Jurkat, Clone E6-1 (cell line): ENCODE measurements around the gene SETD1B.

ENCODE experiments used
- DNase-seq: peaks from one replicate; pipeline ENCODE4 v3.0.0-alpha.2; 2011; ENCODE audit warnings: low read depth, low spot score
- H3K4me3 ChIP-seq: 2 replicates; pipeline ENCODE4 v1.5.1; 2011; ENCODE audit warnings: mild to moderate bottlenecking, low read length, control low read depth, moderate library complexity

The SETD1B gene

DNA sequence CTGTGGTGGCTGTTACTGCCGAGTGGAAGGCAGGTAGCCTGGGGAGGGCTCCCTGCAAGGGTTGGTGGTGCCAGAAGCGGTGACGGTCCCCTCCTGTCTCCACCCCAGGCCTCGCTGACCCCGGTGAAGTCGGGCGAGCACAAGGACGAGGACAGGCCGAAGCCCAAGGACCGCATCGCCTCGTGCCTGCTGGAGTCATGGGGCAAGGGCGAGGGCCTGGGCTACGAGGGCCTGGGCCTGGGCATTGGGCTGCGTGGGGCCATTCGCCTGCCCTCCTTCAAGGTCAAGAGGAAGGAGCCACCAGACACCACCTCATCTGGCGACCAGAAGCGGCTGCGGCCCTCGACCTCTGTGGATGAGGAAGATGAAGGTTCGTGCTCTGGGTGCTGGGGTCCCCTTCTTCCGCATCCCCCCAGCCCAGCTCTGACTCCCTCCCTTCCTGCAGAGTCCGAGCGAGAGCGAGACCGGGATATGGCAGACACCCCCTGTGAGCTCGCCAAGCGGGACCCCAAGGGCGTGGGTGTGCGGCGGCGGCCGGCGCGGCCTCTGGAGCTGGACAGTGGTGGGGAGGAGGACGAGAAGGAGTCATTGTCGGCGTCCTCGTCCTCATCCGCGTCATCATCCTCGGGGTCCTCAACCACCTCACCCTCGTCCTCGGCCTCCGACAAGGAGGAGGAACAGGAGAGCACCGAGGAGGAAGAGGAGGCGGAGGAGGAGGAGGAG, 13.3 kb downstream of the SETD1B start:
- DNase-seq = no peak
- H3K4me3 ChIP-seq = no peak overlapping the region

DNA sequence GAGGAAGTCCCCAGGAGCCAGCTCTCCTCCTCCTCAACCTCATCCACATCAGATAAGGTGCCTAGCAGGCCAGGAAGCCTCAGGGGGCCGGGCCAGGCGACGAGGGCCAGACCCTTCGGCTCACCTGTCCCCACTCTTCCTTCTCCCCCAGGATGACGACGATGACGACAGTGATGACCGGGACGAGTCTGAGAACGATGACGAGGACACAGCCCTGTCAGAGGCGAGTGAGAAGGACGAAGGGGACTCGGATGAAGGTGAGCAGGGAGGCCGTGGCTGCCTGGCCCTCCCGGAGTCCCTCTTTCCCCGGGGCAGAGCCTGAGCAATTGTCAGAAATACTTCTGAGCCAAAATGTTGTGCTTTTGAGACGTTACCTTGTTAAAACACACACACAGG, 13.8 kb downstream of the SETD1B start:
- H3K4me3 ChIP-seq = no peak overlapping the region
- no peak for DNase-seq

DNA sequence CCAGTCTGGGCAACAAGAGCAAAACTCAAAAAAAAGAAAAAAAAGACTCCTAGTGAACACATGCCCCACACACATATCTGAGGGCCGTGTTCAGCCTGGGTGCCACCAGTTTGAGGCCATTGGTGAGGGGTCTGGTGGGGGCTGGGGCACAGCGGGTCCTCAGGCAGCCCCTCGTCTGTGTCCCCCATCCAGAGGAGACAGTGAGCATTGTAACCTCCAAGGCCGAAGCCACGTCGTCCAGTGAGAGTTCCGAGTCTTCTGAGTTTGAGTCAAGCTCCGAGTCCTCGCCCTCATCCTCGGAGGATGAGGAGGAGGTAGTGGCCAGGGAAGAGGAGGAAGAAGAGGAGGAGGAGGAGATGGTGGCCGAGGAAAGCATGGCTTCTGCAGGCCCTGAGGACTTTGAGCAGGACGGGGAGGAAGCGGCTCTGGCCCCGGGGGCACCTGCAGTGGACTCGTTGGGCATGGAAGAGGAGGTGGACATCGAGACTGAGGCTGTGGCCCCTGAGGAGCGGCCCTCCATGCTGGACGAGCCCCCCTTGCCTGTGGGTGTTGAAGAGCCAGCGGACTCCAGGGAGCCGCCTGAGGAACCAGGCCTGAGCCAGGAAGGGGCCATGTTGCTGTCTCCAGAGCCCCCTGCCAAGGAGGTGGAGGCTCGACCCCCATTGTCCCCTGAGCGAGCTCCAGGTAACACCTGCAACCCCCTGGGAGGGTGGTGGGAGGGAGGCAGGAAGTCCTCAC, 15.6 kb downstream of the SETD1B start:
- no peak overlapping the region for H3K4me3 ChIP-seq
- DNase-seq = no peak

DNA sequence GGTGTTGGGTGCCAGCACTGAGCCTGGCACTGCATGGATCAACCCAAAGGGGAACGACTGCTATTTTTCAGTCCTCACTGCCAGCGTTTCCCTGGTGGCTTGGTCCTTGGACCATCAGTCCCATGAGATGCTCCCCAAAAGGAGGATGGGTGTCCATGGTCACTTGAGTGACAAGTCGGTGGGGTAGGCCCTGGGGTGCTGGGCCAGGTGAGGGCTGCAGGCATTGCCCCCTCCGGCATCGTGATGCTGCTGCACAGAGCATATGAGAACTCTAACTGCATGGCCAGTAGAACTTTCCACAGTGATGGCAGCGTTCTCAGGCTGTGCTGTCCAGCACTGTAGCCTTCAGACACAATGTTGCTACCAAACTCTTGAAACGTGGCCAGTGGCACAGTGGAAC, 16.2 kb downstream of the SETD1B start:
- H3K4me3 ChIP-seq = no peak overlapping the region
- no peak for DNase-seq

DNA sequence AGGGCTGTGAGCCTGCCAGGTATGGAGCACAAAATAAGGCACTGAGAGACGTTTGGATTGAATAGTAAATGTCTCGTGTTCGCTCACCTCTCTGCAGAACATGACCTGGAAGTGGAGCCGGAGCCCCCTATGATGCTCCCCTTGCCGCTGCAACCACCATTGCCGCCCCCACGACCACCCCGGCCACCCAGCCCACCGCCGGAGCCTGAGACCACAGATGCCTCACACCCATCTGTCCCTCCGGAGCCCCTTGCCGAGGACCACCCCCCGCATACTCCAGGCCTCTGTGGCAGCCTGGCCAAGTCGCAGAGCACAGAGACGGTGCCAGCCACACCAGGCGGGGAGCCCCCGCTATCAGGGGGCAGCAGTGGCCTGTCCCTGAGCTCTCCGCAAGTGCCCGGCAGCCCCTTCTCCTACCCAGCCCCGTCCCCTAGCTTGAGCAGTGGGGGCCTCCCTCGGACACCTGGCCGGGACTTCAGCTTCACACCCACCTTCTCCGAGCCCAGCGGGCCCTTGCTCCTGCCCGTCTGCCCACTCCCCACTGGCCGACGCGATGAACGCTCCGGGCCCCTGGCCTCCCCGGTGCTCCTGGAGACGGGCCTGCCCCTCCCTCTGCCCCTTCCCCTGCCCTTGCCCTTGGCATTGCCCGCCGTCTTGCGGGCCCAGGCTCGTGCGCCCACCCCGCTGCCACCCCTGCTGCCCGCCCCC, 18.7 kb downstream of the SETD1B start:
- H3K4me3 ChIP-seq = no peak overlapping the region
- DNase-seq = no peak

DNA sequence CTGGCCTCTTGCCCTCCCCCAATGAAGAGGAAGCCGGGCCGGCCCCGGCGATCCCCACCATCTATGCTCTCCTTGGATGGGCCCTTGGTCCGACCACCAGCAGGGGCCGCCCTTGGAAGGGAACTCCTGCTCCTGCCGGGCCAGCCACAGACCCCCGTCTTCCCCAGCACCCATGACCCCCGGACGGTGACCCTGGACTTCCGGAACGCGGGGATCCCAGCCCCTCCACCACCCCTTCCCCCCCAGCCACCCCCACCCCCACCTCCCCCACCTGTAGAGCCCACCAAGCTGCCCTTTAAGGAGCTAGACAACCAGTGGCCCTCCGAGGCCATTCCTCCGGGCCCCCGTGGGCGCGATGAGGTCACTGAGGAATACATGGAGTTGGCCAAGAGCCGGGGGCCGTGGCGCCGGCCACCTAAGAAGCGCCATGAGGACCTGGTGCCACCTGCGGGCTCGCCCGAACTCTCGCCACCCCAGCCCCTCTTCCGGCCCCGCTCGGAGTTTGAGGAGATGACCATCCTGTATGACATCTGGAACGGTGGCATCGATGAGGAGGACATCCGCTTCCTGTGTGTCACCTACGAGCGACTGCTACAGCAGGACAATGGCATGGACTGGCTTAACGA, 19.4 kb downstream of the SETD1B start:
- no peak for DNase-seq
- no peak overlapping the region for H3K4me3 ChIP-seq

DNA sequence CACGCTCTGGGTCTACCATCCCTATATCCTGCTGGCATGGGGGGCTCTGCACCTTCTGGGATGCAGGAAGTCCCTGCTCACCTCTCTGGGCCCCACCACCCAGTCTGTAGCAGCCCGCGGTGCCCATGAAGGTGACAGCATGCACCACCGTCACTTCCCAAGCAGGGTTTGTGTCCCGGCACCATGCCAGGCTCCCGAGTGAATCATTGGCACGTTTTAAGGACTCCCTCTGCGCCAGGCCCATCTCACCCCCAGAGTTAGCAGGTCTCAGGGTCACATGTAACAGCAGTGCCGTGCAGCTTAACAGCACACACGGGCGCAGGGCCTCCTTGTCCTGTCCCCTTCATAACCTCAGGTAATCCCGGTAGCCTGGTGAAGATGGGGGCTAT, 19.9 kb downstream of the SETD1B start:
- no peak for DNase-seq
- H3K4me3 ChIP-seq = no peak overlapping the region

DNA sequence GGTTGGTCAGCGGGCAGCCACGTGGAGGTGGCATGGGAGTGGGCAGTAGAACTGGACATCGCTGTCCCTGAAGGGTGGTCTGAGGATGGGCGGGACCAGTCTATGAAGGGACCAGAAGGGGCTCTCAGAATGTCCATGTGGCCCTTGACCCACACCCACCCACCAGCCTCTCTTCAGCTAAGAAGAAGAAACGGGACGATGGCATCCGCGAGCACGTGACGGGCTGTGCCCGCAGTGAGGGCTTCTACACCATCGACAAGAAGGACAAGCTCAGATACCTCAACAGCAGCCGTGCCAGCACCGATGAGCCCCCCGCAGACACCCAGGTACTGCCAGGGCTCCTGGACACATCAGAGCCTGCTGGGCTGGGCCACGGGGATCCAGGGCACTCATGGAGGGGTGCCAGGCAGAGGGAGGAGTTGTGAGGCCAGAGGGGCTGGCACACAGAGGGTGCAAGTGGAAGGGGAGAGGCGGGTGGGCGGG, 21.3 kb downstream of the SETD1B start:
- DNase-seq = no peak
- H3K4me3 ChIP-seq = no peak overlapping the region

DNA sequence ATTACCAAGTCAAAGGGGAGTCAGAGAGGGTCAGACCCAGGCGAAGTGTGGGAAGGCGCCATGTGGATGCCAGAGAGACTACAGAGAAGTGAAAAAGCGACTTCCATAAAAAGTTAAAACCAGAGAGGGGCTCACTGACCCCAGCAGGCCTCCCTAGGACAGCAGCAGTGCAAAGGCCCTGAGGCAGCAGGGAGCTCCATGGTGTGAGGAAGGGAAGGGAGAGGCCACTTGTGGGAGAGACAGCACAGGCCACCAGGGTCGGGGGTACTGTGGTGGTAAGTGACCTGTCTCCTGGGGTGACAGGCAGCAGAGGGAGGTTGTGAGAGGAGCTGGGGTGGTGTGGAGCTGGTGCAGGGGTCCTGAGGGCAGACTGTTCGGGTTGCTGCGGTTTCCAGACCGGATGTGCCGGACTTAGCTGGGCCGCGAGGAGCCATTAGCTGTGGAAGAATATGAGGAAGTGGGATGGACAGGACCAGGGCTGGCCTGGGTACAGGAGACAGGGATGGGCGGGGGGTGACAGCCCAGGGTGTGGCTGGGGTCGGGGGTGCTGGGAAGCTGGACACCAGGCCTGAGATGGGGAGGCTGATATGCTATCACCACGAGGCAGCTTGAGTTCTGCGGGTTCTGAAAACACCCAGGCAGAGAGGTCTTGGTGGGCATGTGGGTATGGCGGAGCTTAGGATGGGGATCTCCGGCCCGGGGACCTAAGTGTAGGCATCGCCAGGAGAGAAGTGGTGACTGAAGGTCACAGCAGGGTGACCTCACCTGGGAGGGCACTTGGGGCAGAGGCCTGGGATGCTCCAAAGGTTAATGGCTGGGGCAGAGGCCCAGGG, 22.7 kb downstream of the SETD1B start:
- DNase-seq = no peak
- no peak overlapping the region for H3K4me3 ChIP-seq

DNA sequence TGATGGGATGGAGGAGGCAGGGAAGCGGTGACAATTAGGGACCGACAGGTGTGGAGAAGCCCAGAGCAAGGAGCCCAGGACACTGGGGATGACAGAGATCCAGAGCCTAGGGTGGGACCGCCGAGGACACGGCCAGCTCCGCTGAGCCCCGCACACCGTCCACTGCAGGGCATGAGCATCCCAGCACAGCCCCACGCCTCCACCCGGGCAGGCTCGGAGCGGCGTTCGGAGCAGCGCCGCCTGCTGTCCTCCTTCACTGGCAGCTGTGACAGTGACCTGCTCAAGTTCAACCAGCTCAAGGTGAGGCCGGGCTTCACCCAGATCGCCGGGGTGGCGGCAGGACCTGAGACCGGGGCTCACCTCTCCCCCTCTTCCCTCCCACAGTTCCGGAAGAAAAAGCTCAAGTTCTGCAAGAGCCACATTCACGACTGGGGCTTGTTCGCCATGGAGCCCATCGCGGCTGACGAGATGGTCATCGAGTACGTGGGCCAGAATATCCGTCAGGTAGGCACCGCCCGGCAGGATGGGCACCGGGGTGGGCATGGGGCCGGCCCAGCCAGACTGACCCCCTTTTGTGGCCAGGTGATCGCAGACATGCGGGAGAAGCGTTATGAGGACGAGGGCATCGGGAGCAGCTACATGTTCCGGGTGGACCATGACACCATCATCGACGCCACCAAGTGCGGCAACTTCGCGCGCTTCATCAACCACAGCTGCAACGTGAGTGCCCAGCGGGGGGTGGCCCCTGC, 23.7 kb downstream of the SETD1B start:
- no peak for DNase-seq
- no peak overlapping the region for H3K4me3 ChIP-seq

DNA sequence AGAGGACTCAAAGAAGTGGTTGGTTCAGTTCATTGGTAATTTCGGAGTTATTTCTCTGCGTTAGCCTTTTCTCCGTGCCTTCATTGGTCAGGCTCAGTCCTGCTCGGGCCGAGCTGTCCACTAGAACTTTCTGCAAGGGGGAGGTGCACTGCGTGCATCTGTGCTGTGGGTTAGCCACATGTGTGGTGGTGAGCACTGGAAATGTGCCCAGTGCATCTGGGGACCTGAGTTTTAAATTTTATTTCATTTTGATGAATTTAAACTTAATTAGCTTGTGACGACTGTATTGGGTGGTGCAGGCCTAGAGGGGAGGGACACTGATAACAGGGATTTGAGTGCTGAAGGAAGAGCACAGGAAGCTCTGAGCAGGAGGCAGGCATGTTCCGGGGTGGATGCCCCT, 24.5 kb downstream of the SETD1B start:
- no peak for DNase-seq
- no peak overlapping the region for H3K4me3 ChIP-seq

DNA sequence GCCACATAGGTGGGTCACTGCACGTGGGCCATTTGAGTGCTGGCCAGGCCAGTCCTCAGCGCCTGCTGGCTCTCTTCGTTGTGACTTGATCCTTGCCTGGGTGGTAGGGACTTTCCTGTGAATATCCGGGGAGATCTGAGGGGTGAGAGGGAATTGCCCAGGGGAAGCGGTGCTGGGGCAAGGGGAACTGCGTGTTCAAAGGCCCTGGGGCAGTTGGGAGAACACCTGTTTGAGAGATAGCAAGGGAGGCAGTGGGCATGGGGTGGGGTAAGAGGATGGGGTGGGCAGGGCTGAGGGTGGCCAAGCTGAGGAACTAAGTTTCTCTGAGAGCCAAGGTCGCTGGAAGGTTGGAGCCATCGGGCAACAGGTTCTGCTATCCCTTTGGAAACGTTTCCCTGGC, 25.0 kb downstream of the SETD1B start:
- no peak overlapping the region for H3K4me3 ChIP-seq
- no peak for DNase-seq

DNA sequence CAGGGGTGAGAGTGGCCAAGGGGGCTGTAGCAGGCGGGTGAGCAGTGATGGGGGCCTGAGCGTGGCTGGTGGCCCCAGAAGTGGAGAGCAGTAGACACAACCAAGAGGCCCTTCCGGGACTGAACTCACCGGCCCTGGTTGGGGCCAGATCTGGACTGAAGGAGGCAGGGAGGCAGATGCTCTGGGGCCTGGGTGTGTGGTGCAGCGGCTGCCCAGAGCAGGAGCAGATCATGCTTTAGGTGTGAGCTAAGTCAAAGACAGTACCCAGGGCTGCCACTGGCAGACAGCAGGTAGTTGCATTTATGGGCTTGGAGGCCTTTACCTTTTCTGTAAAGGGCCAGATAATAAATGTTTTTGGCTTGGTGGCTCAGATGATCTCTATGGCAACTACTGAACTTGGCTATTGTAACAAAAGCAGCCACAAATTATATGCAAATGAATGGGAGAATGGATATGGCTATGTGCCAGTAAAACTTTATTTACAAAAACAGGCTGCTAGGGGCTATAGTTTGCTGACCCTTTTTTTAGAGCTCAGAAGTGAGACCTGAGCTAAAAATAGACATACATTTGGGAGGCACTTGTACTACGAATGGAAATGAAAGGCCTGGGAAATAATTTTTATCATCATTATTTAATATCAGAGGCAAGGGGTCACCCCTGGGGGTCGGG, 25.6 kb downstream of the SETD1B start:
- no peak overlapping the region for H3K4me3 ChIP-seq
- DNase-seq = no peak

DNA sequence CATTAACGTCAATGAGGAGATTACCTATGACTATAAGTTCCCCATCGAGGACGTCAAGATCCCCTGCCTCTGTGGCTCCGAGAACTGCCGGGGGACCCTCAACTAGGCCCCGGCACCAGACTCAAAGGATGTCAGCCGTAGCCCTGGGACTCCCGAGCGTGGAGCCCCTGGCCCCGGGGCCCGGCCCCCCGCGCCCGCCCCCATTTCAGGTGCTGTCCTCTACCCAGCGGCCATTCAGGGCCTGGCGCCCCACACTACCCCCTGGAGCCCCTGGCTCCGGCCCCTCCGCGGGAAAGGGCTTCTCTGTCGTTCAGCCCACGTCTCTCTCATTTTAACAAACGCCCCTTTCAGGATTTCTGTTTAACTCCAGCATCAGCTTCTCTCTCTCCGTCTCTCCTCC, 26.3 kb downstream of the SETD1B start:
- no peak for DNase-seq
- no peak overlapping the region for H3K4me3 ChIP-seq

DNA sequence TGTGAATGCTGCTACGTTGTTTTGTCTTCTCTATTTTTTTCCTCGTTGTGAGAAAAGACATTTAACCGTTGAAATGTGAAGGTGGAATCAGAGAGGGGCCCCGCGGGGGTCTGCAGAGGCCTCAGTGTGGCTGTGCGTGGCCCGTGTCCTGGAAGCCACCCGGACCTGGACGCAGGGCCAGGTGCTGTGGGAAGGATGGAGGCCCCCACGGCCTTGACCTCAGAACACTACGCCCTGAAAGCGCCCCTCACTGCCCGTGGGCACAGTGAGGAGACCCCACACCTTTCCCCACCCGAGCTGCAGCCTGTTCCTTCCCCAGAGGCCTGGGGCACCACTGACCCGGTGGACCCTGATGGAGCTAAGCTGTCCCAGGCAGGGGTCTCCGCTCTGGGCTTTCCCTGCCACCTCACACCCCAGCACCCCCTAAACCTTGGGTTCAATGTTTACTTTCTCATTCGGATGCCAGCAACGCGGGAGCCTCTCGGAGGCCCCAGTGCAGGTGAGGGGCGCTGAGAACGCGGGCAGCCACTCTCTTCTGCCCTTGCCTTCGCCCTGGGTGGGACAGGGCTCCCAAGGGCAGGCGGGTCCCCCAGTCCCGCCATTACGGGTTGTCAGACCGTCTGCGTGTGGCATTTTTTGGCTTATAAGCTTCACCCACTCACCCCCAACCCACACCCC, 26.9 kb downstream of the SETD1B start:
- no peak overlapping the region for H3K4me3 ChIP-seq
- DNase-seq = no peak

DNA sequence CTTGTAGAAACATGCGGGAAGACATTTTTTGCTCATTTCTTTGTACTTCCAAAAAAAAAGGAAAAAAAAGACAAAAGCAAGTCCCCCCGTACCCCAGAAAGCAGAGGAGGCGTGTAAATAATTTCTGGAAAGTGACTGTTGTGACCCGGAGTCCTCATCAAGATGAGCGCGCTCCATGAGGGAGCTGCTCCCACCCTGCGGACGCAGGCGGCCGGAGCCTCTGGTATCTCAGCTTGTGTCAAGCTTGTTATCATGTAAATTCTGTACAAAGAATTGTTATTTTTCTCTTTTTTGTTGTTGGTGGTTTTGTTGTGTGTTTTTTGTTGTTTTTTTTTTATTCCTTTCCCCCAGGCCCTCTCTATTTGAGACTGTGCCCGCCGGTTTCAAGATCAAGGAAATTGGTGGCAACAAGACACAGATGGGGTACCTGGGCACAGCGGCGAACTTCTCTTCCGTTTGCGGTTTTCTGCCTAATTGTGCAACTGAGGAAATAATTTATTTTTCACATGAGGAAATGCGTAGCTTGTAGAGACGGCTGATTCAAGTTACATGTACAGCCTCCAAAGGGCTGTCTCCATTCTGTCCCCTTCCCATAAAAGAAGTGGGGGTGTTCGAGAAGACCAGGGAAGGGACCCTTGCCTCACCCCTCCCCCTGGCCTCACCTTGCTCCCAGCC, 27.9 kb downstream of the SETD1B start:
- DNase-seq = no peak
- H3K4me3 ChIP-seq = no peak overlapping the region

DNA sequence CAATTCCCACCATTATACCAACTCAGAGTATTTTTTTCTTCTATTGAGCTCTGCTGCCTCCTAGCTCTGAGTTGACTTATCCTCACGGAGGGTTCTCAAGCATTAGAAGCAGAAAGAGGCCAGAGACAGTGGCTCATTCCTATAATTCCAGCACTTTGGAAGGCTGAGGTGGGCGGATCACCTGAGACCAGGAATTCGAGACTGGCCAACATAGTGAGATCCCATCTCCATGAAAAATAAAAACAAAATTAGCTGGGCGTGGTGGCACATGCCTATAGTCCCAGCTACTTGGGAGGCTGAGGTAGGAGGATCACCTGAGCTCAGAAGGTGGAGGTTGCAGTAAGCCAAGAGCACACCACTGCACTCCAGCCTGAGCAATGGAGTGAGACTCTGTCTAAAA, 33.9 kb downstream of the SETD1B start:
- no peak overlapping the region for H3K4me3 ChIP-seq
- no peak for DNase-seq
